DMS53 treated with DMSO at 0.1 percent for 48 hours (cell line): Measurements from ENCODE around the gene MSGN1.

Experiments used
- DNase-seq: peaks from one replicate; lab custom pipeline; 2025; ENCODE audit not compliant: unreplicated experiment; lab: John Stamatoyannopoulos, UW

The MSGN1 gene

GRCh38 chr2:17846676-17847075, 30.4 kb downstream of the MSGN1 start:
- no peak for DNase-seq

- no peak for DNase-seq
Observed at GRCh38 chr2:17847236-17847635, 31.0 kb downstream of the MSGN1 start.

GRCh38 chr2:17849275-17849674, 33.0 kb downstream of the MSGN1 start:
- no peak for DNase-seq

GRCh38 chr2:17850151-17850550, 33.9 kb downstream of the MSGN1 start:
- DNase-seq = no peak

- peak; percentile 40 for DNase-seq
Observed at GRCh38 chr2:17851731-17852585, 35.7 kb downstream of the MSGN1 start.

GRCh38 chr2:17853799-17854198, 37.5 kb downstream of the MSGN1 start:
- no peak for DNase-seq

GRCh38 chr2:17857021-17857420, 40.8 kb downstream of the MSGN1 start:
- DNase-seq = no peak

- no peak for DNase-seq
Observed at GRCh38 chr2:17858064-17858463, 41.8 kb downstream of the MSGN1 start.

- DNase-seq = no peak
Observed at GRCh38 chr2:17863539-17863938, 47.3 kb downstream of the MSGN1 start.

- DNase-seq = no peak
Observed at GRCh38 chr2:17864676-17865075, 48.4 kb downstream of the MSGN1 start.

- peak; percentile 5 for DNase-seq
Observed at GRCh38 chr2:17867133-17867532, 50.9 kb downstream of the MSGN1 start.
